HG03342 (cell line): ENCODE measurements around the gene TNIP2.
"Not testable (repeated sequence)": the region's sequence is repeated elsewhere in the genome, so short reads cannot be mapped to it uniquely, and the experiment has no call there.

Experiments used
- ATAC-seq: cut with Tn5 transposase; IDR thresholded peaks from one replicate; pipeline ENCODE4 v1.9.1; 2021; ENCODE audit warnings: mild to moderate bottlenecking, moderate library complexity; ENCODE audit not compliant: unreplicated experiment

Gene TNIP2

GRCh38 chr4:2793586-2794485 is 37.7 kb upstream of the TNIP2 start:
- ATAC-seq = no peak

GRCh38 chr4:2792711-2793585 is 36.8 kb upstream of the TNIP2 start, which contains the start of gene SH3BP2:
TSS of gene SH3BP2 (plus strand) at chr4:2793085. CDS start at chr4:2820618, 27,533 bp downstream.
- no peak for ATAC-seq

- no peak for ATAC-seq
Measured at GRCh38 chr4:2792396-2792710, 36.2 kb upstream of the TNIP2 start.

GRCh38 chr4:2791518-2792395 is 35.6 kb upstream of the TNIP2 start:
- ATAC-seq = no peak

GRCh38 chr4:2790583-2791517 is 34.7 kb upstream of the TNIP2 start:
- no peak for ATAC-seq

- ATAC-seq = no peak
Measured at GRCh38 chr4:2789793-2790582, 33.9 kb upstream of the TNIP2 start.

- no peak for ATAC-seq
Measured at GRCh38 chr4:2789351-2789750, 33.2 kb upstream of the TNIP2 start.

GRCh38 chr4:2788532-2789103 is 32.5 kb upstream of the TNIP2 start:
- no peak for ATAC-seq

- ATAC-seq = no peak
Measured at GRCh38 chr4:2788101-2788500, 32.0 kb upstream of the TNIP2 start.

- ATAC-seq = peak; percentile 57
Measured at GRCh38 chr4:2787230-2788100, 31.3 kb upstream of the TNIP2 start.

- ATAC-seq = no peak
Measured at GRCh38 chr4:2786794-2787229, 30.7 kb upstream of the TNIP2 start.

- no peak for ATAC-seq
Measured at GRCh38 chr4:2786152-2786671, 30.1 kb upstream of the TNIP2 start.

GRCh38 chr4:2785613-2786012 is 29.5 kb upstream of the TNIP2 start:
- no peak for ATAC-seq

- ATAC-seq = no peak
Measured at GRCh38 chr4:2783790-2784189, 27.7 kb upstream of the TNIP2 start.

- ATAC-seq = no peak
Measured at GRCh38 chr4:2781911-2782310, 25.8 kb upstream of the TNIP2 start.

GRCh38 chr4:2780643-2781042 is 24.5 kb upstream of the TNIP2 start:
- not testable (repeated sequence) for ATAC-seq

GRCh38 chr4:2771264-2771663 is 15.1 kb upstream of the TNIP2 start:
- ATAC-seq = no peak
